HG02870 (cell line): ENCODE results near the gene SNHG17.
"Not testable (repeated sequence)": the region's sequence is repeated elsewhere in the genome, so short reads cannot be mapped to it uniquely, and the experiment has no call there.

Experiments
- ATAC-seq: cut with Tn5 transposase; IDR thresholded peaks from one replicate; pipeline ENCODE4 v1.9.1; 2021; ENCODE audit warnings: mild to moderate bottlenecking, moderate library complexity; ENCODE audit not compliant: unreplicated experiment

The SNHG17 gene

GRCh38 chr20:38421915-38422314 lies 13.2 kb downstream of the SNHG17 start:
- ATAC-seq = no peak

GRCh38 chr20:38420388-38421085 lies 14.6 kb downstream of the SNHG17 start:
- ATAC-seq = no peak

GRCh38 chr20:38418509-38419204 lies 16.5 kb downstream of the SNHG17 start:
- ATAC-seq = no peak

GRCh38 chr20:38414769-38415450 lies 20.2 kb downstream of the SNHG17 start:
- no peak for ATAC-seq

- ATAC-seq = no peak
These were observed 22.1 kb downstream of the SNHG17 start for GRCh38 chr20:38412877-38413577.

GRCh38 chr20:38407822-38408221 lies 27.3 kb downstream of the SNHG17 start:
- not testable (repeated sequence) for ATAC-seq

GRCh38 chr20:38407321-38407720 lies 27.8 kb downstream of the SNHG17 start:
- ATAC-seq = no peak

GRCh38 chr20:38406476-38406875 lies 28.7 kb downstream of the SNHG17 start:
- ATAC-seq = no peak

- no peak for ATAC-seq
These were observed 30.0 kb downstream of the SNHG17 start for GRCh38 chr20:38405132-38405531.

- ATAC-seq = no peak
These were observed 31.1 kb downstream of the SNHG17 start for GRCh38 chr20:38404016-38404415.

- ATAC-seq = no peak
These were observed 32.3 kb downstream of the SNHG17 start for GRCh38 chr20:38402816-38403215.

GRCh38 chr20:38402089-38402488 lies 33.0 kb downstream of the SNHG17 start:
- no peak for ATAC-seq

GRCh38 chr20:38395751-38396395 lies 39.3 kb downstream of the SNHG17 start:
- not testable (repeated sequence) for ATAC-seq

GRCh38 chr20:38395165-38395564 lies 40.0 kb downstream of the SNHG17 start:
- ATAC-seq = no peak

- no peak for ATAC-seq
These were observed 41.9 kb downstream of the SNHG17 start for GRCh38 chr20:38393259-38393658.

GRCh38 chr20:38392356-38392755 lies 42.8 kb downstream of the SNHG17 start:
- no peak for ATAC-seq

- no peak for ATAC-seq
These were observed 47.2 kb downstream of the SNHG17 start for GRCh38 chr20:38387953-38388352.

- no peak for ATAC-seq
These were observed 48.3 kb downstream of the SNHG17 start for GRCh38 chr20:38386851-38387250.

GRCh38 chr20:38386004-38386403 lies 49.1 kb downstream of the SNHG17 start:
- ATAC-seq = no peak

GRCh38 chr20:38383147-38383546 lies 52.0 kb downstream of the SNHG17 start:
- ATAC-seq = no peak

GRCh38 chr20:38377838-38378237 lies 57.3 kb downstream of the SNHG17 start:
- ATAC-seq = not testable (repeated sequence)
